Dedifferentiated amniotic fluid mesenchymal stem cell (primary cell): ENCODE results near the gene SNX1.
"Not testable (repeated sequence)": the region's sequence is repeated elsewhere in the genome, so short reads cannot be mapped to it uniquely, and the experiment has no call there.

Experiments used
- DNase-seq: peaks from one replicate; pipeline ENCODE4 v3.0.0-alpha.2; 2016; ENCODE audit errors: extremely low spot score

SNX1 gene

DNA sequence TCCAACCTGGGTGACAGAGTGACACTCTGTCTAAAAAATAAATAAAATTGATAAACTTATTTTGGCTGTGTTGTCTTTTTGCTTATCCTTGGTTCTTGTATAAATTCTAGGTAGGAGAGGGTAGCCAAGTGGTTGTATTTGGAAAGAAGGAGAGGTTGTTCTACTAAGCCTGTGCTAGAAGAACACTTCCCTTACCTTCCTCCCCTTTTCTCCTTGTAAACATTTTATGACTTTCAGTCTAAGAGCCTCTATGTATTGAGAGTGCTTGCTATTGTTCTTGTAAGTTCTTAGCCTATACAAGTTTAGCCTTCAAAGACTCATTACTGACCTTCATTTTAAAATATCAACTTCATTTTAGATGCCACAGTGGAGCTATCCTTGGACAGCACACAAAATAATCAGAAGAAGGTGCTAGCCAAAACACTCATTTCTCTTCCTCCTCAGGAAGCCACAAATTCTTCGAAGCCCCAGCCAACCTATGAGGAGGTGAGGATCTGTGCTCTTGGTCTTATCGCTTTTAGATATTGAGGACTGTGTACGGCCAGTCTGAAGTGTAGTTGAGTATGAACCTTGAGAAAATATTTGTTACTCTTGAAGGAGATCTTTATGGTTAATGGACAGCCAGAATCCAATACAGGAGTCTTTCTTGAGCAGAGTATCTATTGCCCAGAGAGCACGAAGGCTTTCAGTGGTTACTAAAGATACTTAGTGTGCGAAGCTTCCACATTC, 22.1 kb downstream of the SNX1 start:
- DNase-seq = no peak

DNA sequence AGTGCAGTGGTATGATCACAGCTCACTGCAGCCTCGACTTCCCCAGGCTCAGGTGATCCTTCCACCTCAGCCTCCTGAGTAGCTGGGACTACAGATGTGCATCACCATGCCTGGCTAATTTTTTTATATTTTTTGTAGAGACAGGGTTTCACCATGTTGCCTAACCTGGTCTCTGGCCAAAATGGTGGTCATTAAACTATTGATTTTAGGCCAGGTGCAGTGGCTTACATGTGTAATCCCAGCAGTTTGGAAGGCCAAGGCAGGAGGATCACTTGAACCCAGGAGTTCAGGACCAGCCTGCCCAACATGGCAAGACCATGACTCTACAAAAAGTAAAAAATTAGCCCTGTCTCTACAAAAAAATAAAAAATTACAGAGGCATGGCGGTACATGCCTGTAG, 24.5 kb downstream of the SNX1 start:
- DNase-seq = not testable (repeated sequence)

DNA sequence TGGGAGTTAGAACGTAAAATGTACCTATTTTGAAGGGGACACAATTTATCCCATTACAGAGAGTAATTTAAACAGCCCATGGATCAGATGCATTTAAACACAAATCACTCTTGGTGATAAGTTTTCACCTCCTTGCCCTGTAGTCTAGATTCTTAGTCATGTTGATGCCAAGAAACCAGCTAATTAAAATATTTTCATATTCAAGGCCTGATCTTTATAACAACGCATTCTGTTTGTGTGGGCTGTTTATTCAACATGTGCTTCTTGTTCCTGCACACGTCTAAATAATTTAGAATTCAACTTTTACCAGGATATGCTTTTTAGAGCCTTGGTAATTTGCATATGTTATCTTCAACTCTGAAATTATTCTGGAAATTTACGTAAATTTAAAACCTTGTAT, 25.8 kb downstream of the SNX1 start:
- DNase-seq = no peak

DNA sequence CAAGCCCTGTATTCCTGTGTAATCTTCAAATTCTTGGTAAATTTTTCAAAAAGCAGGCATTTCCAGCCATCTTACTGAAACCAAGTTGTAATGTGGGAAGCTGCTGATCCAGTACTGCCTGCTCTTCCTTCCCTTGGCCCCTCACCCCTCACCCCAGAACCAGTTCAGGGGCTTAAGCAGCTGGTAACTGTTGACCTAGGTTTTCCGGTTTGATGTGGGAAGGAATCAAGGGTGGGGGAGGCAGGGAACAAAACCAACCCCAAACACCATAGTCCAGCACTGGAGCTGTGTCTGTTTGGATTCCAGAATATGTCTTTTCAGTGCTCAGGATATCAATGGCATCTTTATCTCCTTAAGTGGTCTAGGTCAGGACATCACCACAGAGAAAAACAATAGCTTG, 26.7 kb downstream of the SNX1 start:
- no peak for DNase-seq

DNA sequence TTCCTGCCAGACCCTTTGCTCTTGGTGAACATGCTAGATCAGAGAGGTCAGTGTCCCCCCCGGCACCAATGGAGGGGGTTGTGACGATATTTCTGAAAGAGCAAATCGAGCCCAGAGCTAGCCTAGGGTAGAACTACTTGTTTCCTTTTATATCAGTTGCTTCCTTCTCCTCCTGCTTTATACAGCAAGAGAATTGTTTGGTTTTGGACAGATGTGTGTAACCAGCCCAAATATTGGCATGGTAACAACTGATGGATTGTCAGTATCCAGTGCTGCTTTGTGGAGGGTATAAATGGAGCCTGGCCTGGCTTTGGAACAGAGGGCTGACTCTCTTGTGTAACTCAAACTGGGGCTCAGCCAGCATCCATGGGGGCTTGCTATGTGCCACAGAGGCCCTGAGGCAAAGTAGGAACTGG, 27.2 kb downstream of the SNX1 start:
- DNase-seq = no peak

DNA sequence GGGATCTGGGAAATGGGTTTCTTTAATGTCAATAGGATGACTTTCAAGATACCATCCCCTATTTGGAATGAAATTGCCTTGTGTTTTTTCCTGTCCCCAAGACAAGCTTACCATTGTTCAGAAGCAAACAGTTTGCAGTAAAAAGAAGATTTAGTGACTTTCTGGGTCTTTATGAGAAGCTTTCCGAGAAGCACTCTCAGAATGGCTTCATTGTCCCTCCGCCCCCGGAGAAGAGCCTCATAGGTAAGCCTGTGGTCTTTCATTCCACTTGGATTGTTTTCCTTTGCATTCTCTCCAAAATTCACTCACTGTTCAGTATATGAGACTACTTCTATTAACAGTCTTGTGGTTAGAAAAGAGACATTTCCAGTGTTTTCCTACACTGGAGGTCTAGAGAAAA, 30.2 kb downstream of the SNX1 start:
- DNase-seq = no peak

DNA sequence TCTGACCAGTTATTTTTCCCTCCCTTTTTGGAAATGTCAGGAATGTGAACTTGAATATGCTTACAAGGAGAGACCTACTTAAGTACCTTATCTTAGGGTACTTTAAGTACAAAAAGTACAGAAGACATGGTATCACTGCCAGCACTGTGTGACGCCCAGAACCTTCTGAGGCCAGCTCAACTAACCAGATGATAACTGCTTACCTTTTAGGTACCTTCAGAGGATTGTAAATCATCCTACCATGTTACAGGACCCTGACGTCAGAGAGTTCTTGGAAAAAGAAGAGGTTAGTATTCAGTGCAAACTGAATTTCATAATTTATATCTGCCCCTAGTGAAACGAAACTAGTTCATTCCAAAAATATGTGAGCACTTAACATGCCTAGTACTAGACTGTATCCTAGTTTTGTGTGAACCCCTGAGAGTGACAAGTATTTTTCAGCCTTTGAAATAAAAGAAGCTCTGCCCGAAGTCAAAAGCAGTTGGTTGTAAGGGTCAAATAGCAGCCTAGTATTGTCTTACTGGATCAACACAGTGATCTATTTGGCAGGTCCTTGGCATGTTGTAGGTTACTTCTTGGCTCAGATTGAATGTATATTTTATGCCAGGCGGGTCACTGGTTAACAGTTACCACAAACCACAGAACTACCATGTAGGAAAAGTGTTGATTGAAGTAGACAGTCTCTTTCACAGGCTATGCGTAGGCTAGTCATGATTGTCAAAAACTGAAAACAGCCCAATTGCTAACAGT, 31.9 kb downstream of the SNX1 start:
- no peak for DNase-seq

DNA sequence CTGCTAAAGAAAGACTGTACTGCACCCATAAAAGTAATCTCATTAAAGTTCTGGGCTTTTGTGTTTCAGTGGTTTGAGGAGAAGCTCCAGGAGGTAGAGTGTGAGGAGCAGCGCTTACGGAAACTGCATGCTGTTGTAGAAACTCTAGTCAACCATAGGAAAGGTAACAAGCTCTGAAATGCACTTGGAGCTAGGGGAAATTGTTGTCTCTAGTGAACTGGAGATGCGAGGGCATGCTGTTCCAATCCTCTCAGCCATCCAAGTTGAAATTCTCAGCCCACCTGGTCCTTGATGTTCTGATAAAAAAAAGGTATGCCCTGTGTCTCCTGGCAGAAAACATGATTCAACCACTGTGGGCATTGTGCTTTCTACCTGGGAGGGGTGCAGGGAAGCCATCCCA, 34.4 kb downstream of the SNX1 start:
- no peak for DNase-seq

DNA sequence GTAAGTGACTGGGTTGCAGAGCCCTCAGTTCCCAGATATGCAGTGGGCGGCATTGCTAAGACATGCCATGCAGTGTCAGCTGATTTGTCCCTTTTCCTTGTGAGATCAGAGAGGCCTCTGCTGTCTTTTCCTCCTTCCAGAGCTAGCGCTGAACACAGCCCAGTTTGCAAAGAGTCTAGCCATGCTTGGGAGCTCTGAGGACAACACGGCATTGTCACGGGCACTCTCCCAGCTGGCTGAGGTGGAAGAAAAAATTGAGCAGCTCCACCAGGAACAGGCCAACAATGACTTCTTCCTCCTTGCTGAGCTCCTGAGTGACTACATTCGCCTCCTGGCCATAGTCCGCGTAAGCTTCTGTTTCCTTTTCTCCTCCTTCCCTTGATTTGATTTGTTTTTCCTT, 35.8 kb downstream of the SNX1 start:
- no peak for DNase-seq

DNA sequence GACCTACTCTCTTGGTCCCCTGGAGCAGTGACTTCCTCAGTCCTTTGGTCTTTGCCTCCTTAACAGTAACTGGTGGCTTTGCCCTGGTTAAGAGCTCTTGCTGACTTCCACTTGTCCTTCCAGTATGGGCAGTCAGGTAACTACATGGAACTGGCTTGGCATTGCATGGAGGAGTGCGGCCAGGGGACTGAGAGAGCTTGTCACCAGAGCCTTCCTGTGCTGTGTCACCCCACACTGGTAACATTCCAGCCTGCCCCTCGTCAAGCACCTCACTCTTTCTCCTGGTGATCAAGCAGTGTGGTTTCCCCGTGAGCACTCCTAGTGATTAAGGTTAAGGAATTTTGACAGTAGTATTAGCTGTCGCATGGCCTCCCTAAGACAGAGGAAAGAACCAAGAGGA, 36.4 kb downstream of the SNX1 start:
- DNase-seq = no peak

DNA sequence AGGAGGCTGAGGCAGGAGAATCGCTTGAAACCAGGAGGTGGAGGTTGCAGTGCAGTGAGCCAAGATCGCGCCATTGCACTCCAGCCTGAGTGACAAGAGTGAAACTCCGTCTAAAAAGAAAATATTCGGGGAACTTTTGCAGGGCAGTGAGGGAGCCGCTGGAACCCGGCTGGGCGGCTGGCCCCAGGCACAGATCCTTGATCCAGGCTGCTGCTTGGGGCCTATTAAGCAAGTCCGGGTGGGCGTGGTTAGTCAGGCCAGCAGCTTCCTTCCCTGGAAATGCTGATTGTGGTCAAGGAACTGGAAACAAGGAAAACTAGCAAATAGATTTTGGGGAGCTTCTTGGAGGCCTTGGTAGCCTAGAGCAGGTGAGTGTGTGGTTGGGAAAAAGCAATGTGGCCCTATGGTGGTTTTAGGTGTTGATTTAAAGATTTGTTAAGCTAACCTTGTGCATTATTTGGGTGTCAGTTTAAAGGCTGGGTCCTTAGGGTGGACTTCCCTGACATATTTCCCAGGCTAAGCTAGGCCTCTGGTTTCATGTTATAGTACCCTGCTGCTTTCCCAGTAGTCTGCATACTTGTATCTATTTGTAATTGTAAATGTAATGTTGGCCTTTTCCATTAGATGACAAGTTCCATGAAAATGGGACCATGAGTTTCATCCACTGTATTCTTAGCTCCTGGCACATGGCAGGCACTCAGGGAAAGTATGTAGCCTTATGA, 38.0 kb downstream of the SNX1 start:
- no peak for DNase-seq

DNA sequence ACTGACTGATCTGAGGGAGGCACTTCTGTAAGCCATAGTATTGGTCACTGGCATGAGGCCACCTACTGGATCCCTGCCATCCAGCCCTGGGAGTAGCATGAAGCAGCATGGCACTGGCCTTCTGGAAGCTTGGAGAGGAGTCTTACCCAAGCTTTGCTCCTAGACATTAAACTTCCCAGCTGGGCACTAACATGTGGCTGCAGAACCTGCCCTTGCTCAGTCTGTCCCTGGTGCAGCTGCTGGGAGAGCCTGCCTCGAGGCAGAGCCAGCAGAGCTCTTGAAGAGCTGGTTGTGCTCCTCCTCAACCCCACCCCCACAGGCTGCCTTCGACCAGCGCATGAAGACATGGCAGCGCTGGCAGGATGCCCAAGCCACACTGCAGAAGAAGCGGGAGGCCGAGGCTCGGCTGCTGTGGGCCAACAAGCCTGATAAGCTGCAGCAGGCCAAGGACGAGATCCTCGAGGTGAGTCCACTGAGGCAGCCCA, 38.6 kb downstream of the SNX1 start:
- no peak for DNase-seq

DNA sequence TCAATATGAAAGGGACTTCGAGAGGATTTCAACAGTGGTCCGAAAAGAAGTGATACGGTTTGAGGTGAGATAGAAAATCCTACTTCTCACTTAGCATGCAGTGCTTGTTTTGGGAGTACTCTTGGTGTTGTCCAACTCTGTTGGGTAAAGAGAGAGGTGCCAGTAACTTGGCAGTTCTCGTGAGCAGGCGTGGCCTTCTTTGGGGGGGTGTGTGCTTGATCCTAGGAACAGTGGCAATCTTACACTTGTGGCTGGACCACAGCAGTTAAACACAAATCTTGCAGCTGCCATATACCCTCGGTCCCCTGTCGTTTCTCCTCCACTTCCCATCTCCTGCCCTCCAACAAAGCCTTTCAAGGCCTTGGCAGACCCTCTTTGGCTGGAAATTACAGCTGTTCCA, 40.6 kb downstream of the SNX1 start:
- DNase-seq = no peak

DNA sequence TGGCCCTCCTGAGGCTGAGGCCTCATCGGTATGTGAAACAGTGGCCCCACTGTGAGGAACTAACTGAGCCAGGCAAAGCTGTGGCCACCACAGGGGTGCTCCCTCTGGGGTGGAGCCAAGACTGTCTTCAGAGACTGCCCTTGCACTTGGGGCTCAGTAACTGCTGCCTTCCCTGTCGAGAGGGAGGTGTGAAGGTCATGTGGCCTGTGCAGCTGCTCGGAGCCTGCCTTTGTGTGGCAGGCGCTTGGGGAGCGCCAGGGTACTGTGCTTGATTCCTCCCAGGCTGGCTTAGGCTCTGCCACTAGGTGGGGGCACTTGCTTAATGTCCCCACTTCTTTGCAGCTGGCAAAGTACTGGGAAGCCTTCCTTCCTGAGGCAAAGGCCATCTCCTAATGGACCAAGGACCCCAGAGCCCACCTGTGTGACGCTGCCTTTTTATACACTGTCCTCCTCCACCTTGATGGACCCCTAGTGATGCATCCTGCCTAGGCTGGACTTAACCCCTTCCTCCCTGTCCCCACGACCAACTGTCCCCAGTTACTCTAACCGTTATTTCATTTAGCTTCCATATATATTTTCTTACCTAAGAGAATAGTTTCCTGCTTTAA, 41.5 kb downstream of the SNX1 start:
- no peak for DNase-seq

DNA sequence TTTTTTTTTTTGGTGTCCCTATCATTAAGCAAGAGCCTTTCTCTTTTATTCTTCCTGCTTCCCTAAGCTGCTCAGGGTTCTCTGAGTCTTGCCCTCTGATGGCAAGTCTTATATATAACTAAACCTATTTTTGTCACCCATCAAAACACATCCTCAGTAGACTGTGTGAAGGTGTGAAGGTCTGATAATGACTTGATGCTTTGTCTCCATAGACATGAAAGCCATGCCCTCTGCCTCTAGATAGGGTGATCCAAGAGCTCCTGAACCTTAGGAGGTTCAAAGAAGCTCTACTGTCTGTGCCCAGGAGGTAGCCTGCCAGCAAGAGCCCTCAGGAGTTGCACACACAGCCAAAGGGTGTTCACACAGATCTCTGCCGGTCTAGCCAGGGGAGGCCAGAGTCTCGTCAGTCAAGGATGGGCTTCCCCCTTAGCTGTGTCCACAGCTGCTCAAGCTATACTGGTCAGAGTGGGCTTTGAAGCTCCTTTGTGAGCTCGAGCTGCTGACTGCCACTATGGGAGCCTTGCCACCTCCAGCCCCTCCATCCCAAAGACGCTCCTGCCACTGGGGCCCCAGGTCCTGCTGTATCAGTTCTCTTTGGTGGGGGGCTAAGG, 42.7 kb downstream of the SNX1 start:
- no peak for DNase-seq

DNA sequence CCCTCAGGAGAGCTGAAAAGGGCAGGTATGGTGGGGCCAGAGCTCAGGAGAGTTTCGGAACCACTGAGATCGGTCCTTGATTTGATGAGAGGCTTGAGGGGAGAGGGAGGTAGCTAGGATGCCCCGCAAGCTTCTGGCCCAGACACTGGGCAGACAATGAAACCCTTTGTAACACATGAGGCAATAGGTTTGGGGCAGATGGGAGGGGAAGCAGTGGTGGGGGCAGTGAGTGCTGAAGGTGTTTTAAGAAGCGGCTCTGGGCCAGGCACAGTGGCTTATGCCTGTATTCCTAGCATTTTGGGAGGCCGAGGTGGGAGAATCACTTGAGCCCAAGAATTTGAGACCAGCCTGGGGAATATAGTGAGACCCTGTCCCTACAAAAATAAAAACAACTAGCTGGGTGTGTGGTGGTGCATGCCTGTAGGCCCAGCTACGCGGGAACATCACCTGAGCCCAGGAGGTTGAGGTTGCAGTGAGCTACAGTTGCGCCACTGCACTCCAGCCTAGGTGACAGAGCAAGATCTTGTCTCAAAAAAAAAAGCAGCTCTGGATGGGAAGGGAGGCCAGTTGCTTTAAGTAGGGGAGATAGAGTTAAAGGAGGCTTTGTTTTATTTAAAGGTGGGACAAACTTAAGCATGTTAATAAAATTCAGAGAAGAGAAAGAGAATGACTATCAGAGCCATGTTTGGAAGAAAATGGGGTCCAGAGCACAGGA, 46.2 kb downstream of the SNX1 start:
- no peak for DNase-seq

DNA sequence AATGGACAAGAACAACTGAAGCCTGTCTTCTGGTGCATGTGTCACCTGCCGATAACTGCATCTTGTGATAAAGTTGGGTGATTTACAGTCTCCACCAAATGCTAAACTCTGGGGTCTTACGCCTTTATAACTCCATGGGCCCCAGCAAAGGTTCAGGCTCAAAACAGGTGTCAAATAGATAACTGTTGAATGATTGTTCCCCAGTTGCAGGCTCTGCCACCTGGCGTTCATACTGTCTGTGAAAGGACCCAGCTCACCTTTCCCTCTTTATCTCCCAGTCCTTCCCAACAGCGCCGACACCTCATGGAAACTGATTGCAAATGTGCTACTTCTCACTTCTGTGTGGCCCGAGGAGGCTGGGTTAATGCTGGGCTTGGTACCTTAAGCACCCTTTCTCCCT, 47.5 kb downstream of the SNX1 start:
- DNase-seq = no peak

DNA sequence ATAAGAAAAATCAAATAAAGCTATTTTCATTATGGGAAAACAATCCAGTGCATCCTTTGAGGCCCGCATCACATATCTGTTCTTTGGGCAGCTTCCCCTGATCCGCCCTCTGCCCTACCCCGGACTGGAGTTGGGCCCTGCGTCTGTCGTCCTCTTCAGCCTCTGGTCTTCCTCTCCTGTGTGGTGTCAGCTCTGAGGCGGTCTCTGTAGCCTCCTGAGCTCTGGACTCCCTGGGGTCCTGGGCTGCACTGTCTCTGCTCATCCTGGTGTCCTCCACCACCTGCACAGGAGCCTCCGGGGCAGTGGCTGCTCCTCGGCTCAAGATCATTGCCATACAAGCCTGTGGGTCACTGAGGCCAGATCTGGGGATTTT, 48.4 kb downstream of the SNX1 start:
- DNase-seq = no peak

DNA sequence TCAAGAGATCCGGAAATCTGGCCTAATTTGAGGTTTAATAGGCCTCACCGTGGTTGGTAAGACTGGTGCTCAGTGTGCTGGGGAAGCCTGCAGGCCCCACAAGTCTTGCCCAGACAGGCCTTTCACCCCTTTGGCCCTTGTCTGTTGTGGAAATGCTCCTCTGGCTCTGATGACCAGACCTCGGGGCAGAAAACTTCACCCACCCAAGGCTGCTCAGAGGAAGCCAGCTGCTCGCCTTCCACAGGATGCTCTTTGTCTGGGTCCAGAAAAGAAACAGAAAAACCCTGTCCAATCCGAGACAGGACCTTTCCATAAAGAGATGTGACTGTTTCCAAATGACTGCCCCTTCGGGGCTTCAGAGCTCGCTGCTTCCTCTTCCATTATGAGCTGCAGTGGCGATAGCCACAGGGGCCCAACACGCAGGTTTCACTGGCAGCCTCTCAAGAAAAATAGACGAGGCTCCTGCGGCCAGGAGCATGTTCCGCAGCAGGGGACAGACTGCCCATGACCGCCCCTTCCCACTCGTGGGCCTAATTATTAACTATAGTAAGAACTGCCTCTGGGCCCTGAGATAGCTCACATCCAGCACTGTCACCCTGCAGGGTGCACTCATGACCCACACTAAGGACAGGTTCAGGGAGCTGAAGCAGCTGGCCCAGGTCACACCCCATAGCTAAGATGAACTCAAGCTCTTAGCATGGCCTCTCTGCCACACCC, 48.9 kb downstream of the SNX1 start:
- no peak for DNase-seq

DNA sequence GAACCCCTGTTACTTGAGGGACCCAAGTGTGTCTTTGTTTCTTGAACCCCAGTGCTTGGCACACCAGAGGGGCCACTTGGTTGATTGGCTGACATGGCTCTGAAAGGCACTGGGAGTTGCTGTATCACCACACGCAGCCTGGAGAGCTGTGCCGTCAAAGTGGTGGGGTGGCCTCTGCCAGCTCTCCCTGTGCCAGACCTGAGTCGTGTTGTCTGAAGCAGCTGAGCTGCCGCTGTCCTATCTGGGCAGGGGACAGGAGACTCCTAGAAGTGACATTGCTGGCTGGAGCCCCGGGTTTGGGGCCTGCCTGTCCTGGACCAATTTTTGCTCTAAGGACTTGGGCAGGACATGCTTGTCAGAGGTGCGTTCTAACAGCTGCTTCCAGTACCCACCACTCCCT, 50.3 kb downstream of the SNX1 start:
- DNase-seq = no peak

DNA sequence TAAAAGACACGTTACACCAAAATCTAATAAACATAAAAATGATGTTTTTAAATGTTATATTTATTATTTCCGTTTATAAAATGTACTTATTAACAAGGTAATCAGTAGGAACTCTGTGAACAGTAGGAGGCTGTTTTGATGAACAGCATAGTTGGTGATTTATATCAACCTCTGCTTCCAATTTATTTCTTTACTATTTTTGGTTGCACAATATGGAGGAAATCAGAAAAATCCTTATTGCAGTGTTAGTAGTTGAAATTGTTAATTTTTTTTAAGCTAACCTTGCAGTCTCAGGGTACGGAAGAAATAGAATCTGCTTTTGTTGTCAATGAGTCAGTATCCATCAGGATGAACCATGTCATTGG, 50.7 kb downstream of the SNX1 start:
- DNase-seq = no peak
